Right lobe of liver (tissue), 6 donors: ENCODE measurements around the gene MROH8. TPM values are rescaled to one million over a fixed set of nuclear protein-coding genes. Genes with fewer than 3 reads are reported as not detected.
A peak's percentile ranks its signal among the peaks of the same experiment; 100 is the strongest.

Experiments
- ATAC-seq, 4 donors: fragments of 200-7000 bp; cut with Tn5 transposase; one replicate each; pipeline ENCODE4 v1.9.1; 2020; ENCODE audit warnings: mild to moderate bottlenecking in 4 of 4, moderate library complexity in 4 of 4
- DNase-seq, 3 donors: peaks; one replicate each; pipeline ENCODE4 v3.0.0-alpha.2; 2020
- H3K27ac ChIP-seq, 3 donors: fragments of 200-600 bp; one replicate each; pipeline ENCODE4 v1.8.0; 2022
- H3K27me3 ChIP-seq, 2 donors: fragments of 200-600 bp; one replicate each; pipeline ENCODE4 v1.8.0; 2022
- H3K36me3 ChIP-seq, 4 donors: fragments of 200-600 bp; sonication (generic) in 1 of 4; one replicate each; pipeline versions ENCODE4 v1.5.1 to v1.8.0; 2017 to 2022; ENCODE audit warnings: control low read depth in 1 of 4
- H3K4me1 ChIP-seq, 4 donors: fragments of 200-600 bp; sonication (generic) in 1 of 4; one replicate each; pipeline versions ENCODE4 v1.5.1 to v1.8.0; 2017 to 2022; ENCODE audit warnings: control low read depth in 1 of 4
- H3K4me3 ChIP-seq, 3 donors: fragments of 200-600 bp; one replicate each; pipeline ENCODE4 v1.8.0; 2022
- H3K9me3 ChIP-seq, 4 donors: fragments of 200-600 bp; sonication (generic) in 1 of 4; one replicate each; pipeline versions ENCODE4 v1.5.1 to v1.8.0; 2017 to 2022; ENCODE audit warnings: control low read depth in 1 of 4
- CTCF ChIP-seq, 4 donors: fragments of 200-600 bp in 3 of 4; fragments of 450-650 bp in 1 of 4; IDR thresholded peaks; one replicate each; pipeline versions ENCODE4 v1.5.1 to v1.8.0; 2016 to 2022; ENCODE audit warnings: antibody characterized with exemption in 4 of 4, mild to moderate bottlenecking in 2 of 4
- POLR2A ChIP-seq: fragments of 450-650 bp; IDR thresholded peaks from one replicate; pipeline ENCODE4 v1.6.1; 2017; ENCODE audit warnings: antibody characterized with exemption, mild to moderate bottlenecking
- WGBS: methylation state at CpG from one replicate; pipeline ENCODE4 v1.1.6; 2018; ENCODE audit warnings: low coverage, low lambda C conversion rate; ENCODE audit not compliant: insufficient coverage; ENCODE audit errors: missing lambda C conversion rate; 5-methylcytosine and 5-hydroxymethylcytosine counted together
- intact Hi-C, 2 donors: fragments of 100-400 bp; cut with DNase I; formaldehyde crosslinking; loops; one replicate each; pipeline versions ENCODE4 v1.11.2 to v1.14.1; 2022
- total RNA-seq, 6 experiments: library from RNA; depleted of rRNA in 2 of 6; stranded (reverse); fragments of >200 nt in 2 of 6; fragmentation: NEBNext Ultra II Directional in 3 of 6; extraction: Animal tissue kit (Norgen Biotek cat#: 25700) in 3 of 6; gene quantifications; one replicate each; pipeline versions ENCODE4 v1.1.0 to v1.2.4, GENCODE V29; 2016 to 2023
- donor health status: DM: no; HTN: yes; CAD: no.
- donor health status: DM: no; HTN: no; CAD: no.
- donor health status: DM: no; HTN: no; CAD: no.
- donor health status: DM: no; HTN: yes; CAD: no.
- donor health status: DM: no; HTN: yes; CAD: no.

MROH8 gene
- total RNA-seq, 6 experiments from 2014 or later: 1.1 to 5.2 (median 2.2) TPM

GRCh38 chr20:37219751-37220668 is 40.7 kb upstream of the MROH8 start:
- Histone ChIP-seq H3K27ac (no peak overlapping the region), H3K36me3 (peaks cover 0 to 36% (median 16%) of the 10 kb centered on the region in 4 donors), H3K4me3 (no peak overlapping the region), H3K4me1 (no peaks in the 10 kb centered on the region), H3K9me3 (no peaks in the 10 kb centered on the region), H3K27me3 (no peaks in the 10 kb centered on the region)
- DNase-seq (no peak), ATAC-seq (no peak)
- WGBS: 81% methylated on average over 10 of the region's 10 CpGs
- intact Hi-C loops: no loop called here
- TF ChIP-seq POLR2A (no peak), CTCF (IDR thresholded peaks at IDR 0.05) (no peak)

GRCh38 chr20:37218976-37219375 is 39.6 kb upstream of the MROH8 start:
- Histone ChIP-seq H3K27me3 (no peaks in the 10 kb centered on the region), H3K27ac (no peak overlapping the region), H3K36me3 (peaks cover 0 to 36% (median 14%) of the 10 kb centered on the region in 4 donors), H3K4me1 (no peaks in the 10 kb centered on the region), H3K9me3 (no peaks in the 10 kb centered on the region), H3K4me3 (no peak overlapping the region)
- ATAC-seq (no peak), DNase-seq (no peak)
- TF ChIP-seq CTCF (IDR thresholded peaks at IDR 0.05) (no peak), POLR2A (no peak)
- WGBS: 60% methylated on average over 4 of the region's 4 CpGs
- intact Hi-C loops: no loop called here

- TF ChIP-seq POLR2A: no peak
- TF ChIP-seq CTCF (IDR thresholded peaks at IDR 0.05): no peak
Observed at GRCh38 chr20:37218441-37218840, 39.1 kb upstream of the MROH8 start.

GRCh38 chr20:37209661-37210314 is 30.4 kb upstream of the MROH8 start:
- intact Hi-C loops: no loop called here
- no peaks in the 10 kb centered on the region for H3K9me3 ChIP-seq
- TF ChIP-seq CTCF (IDR thresholded peaks at IDR 0.05) (no peak), POLR2A (no peak)
- H3K36me3 ChIP-seq: peaks cover 0 to 97% (median 51%) of the 10 kb centered on the region in 4 donors
- ATAC-seq (peak in 1 of 4 donors; percentile 47), DNase-seq (no peak)
- H3K4me1 ChIP-seq: no peaks in the 10 kb centered on the region
- WGBS: 83% methylated on average over 6 of the region's 6 CpGs
- no peak overlapping the region for H3K4me3 ChIP-seq
- H3K27ac ChIP-seq: no peak overlapping the region
- H3K27me3 ChIP-seq: no peaks in the 10 kb centered on the region

More at GRCh38 chr20:37218441-37218840, 39.1 kb upstream of the MROH8 start:
- no peaks in the 10 kb centered on the region for H3K27me3 ChIP-seq
- H3K4me3 ChIP-seq: no peak overlapping the region
- intact Hi-C loops: no loop called here
- peaks cover 0 to 37% (median 12%) of the 10 kb centered on the region in 4 donors for H3K36me3 ChIP-seq
- H3K9me3 ChIP-seq: no peaks in the 10 kb centered on the region
- DNase-seq (no peak), ATAC-seq (no peak)
- no peak overlapping the region for H3K27ac ChIP-seq
- 85% methylated on average over 3 of the region's 4 CpGs for WGBS
- no peaks in the 10 kb centered on the region for H3K4me1 ChIP-seq
